WI38 (cell line): Measurements from ENCODE around the gene KCNA1.
"Not testable (repeated sequence)": the region's sequence is repeated elsewhere in the genome, so short reads cannot be mapped to it uniquely, and the experiment has no call there.

ENCODE experiments used
- H3K4me3 ChIP-seq: 2 replicates; pipeline ENCODE4 v1.5.1; 2011; ENCODE audit warnings: low read depth, mild to moderate bottlenecking, control low read depth, low read length
- CTCF ChIP-seq: IDR thresholded peaks from 2 replicates; pipeline ENCODE4 v1.5.1; 2012; ENCODE audit warnings: low read depth, mild to moderate bottlenecking, control low read depth, low read length

Gene KCNA1

DNA sequence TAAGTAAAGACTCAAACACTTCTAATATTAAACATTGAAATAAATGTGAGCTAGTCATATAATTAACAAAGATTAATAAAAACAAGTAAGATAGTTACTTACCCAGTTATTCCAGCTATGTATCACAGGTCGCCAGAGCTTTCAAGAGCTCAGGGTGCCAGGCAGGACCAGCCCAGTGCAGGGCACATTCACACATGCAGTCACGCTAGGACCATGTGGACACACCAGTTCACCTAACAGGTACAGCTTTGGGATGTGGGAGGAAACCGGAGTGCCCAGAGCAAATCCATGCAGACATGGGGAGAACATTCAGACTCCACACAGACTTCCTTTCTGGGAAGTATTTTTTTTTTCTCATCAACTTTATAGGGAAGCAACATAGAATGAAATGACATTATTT, 39.3 kb upstream of the KCNA1 start:
- no peak for TF ChIP-seq CTCF
- H3K4me3 ChIP-seq, result no peak overlapping the region

GRCh38 chr12:4871514-4871913, 38.2 kb upstream of the KCNA1 start:
- no peak overlapping the region for H3K4me3 ChIP-seq
- TF ChIP-seq CTCF, result no peak

DNA sequence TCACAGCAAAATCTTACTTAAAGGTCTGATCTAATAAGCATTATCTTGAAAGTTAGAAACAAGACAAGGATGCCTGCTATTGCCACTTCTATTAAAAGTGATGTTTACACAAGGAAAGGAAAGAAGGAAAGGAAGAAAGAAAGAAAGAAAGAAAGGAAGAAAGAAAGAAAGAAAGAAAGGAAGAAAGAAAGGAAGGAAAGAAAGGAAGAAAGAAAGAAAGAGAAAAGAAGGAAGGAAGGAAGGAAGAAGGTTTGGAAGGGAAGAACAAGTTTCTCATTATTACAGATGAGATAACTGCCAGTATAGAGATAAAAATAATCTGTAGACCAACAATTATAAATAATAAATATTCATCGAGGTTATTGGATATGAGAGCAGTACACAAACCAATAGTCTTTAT, 35.8 kb upstream of the KCNA1 start:
- no peak overlapping the region for H3K4me3 ChIP-seq

GRCh38 chr12:4874671-4875070, 35.0 kb upstream of the KCNA1 start:
- no peak overlapping the region for H3K4me3 ChIP-seq
- TF ChIP-seq CTCF, result no peak

More for the DNA sequence above, 35.8 kb upstream of the KCNA1 start:
- no peak for TF ChIP-seq CTCF

DNA sequence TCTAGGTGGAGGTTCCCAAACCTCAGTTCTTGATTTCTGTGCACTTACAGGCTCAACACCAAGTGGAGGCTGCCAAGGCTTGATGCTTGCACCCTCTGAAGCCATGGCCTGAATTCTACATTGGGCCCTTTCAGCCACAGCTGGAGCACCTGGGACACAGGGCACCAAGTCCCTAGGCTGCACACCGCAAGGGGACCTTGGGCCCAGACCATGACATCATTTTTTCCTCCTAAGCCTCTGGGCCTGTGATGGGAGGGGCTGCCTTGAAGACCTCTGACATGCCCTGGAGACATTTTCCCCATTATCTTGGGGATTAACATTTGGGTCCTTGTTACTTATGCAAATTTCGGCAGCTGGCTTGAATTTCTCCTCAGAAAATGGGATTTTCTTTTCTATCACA, 30.2 kb upstream of the KCNA1 start:
- not testable (repeated sequence) for H3K4me3 ChIP-seq

GRCh38 chr12:4881266-4882064, 28.2 kb upstream of the KCNA1 start:
- TF ChIP-seq CTCF, result no peak
- no peak overlapping the region for H3K4me3 ChIP-seq

DNA sequence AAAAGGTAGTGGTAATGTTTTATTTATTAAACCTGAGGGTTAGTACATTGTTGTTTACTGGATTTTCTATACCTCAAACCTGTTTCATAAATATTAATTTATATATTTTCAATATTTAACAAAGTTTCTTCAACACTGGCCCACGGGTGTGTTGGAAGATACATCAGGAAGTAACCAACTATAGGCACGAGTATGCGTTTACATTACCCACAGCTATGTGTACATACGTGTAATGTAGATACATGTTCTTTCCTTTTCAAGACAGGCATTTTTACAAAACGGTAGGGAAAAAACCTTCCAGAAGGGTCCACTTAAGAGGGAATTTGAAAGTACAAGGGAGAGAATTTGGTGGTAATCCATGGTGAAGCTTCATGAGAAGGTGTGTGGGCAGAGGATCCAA, 17.8 kb upstream of the KCNA1 start:
- TF ChIP-seq CTCF, result no peak
- H3K4me3 ChIP-seq, result no peak overlapping the region

GRCh38 chr12:4892418-4892817, 17.3 kb upstream of the KCNA1 start:
- TF ChIP-seq CTCF, result no peak
- H3K4me3 ChIP-seq, result no peak overlapping the region
